UCSD-AML1 (cell line): Measurements from ENCODE around the gene EXOC7.
"Not testable (repeated sequence)": the region's sequence is repeated elsewhere in the genome, so short reads cannot be mapped to it uniquely, and the experiment has no call there.

Experiments used
- DNase-seq: peaks from one replicate; lab custom pipeline; 2025; ENCODE audit not compliant: unreplicated experiment; lab: John Stamatoyannopoulos, UW

EXOC7 gene

DNA sequence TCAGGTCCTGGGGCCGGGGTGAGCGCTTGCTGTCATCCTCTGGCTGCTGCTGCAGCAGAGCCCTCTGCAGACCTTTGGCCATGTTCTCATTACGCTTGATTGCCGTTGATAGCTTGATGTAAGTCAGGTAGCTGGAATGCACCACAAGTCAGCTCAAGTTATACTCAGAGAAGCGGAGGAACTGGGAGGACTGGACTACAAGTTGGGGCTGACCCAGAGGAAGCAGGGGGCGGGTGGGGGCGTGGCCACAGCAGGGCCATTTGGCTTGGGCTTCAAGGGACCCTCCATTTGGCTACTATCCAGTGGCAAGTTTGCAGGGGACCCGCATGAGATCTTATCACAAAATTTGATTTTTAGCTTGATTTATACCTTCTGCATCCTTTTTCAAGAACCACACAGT, 57.5 kb downstream of the EXOC7 start:
- no peak for DNase-seq

DNA sequence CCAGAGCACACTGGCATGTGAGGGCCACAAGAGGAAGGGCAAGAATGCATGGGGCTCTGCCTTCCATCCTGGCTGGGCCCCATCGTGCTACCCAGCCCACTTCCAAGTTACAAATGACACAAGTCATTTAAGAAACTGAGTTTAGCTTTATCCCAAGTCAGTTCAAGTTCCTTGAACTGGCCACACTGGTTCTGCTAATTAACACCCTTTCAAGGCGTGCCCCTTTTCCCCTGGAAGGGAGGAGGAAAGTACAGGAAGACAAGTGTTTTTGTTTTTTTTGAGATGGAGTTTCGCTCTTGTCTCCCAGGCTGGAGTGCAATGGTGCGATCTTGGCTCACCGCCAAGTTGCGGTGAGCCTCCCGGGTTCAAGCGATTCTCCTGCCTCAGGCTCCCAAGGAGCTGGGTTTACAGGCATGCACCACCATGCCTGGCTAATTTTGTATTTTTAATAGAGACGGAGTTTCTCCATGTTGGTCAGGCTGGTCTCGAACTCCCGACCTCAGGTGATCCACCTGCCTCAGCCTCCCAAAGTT, 59.0 kb downstream of the EXOC7 start:
- not testable (repeated sequence) for DNase-seq

GRCh38 chr17:76042868-76043267, 60.7 kb downstream of the EXOC7 start:
- not testable (repeated sequence) for DNase-seq

- no peak for DNase-seq
Measured at GRCh38 chr17:76040376-76040775, 63.2 kb downstream of the EXOC7 start.

DNA sequence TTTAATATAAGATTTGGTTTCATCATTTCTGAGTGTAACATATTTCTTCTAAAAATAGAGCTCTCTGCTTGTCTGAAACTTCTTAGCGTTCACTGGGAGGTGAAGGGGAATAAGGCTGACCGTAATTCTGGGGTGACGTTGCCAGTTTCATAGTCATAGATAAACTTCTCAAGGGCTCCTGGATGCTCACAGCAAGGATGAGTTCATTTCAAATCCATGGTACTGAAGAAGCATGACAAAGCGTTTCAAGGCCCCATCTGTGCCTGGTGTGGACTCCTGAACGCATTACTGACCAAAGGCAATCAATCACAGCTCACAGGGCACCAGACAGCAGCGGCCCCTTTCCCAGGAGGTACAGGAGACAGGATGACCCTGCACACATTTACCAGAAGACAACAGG, 64.5 kb downstream of the EXOC7 start:
- no peak for DNase-seq

DNA sequence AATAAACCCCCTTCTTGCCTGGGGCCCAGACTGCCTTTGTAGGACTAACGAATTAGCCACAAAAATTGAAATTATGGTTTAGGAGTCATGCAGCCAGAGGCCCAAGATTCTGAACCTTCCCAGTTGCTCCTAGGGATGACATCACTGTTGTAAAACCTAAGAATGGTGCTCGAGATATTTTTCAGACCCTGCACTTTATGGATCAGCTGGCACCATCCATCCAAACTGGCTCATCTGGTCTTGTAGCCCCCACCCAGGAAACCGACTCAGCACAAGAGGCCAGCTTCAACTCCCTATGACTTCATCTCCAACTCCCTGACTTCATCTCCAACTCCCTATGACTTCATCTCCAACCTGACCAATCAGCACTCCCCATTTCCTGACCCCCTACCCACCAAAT, 65.5 kb downstream of the EXOC7 start:
- no peak for DNase-seq

DNA sequence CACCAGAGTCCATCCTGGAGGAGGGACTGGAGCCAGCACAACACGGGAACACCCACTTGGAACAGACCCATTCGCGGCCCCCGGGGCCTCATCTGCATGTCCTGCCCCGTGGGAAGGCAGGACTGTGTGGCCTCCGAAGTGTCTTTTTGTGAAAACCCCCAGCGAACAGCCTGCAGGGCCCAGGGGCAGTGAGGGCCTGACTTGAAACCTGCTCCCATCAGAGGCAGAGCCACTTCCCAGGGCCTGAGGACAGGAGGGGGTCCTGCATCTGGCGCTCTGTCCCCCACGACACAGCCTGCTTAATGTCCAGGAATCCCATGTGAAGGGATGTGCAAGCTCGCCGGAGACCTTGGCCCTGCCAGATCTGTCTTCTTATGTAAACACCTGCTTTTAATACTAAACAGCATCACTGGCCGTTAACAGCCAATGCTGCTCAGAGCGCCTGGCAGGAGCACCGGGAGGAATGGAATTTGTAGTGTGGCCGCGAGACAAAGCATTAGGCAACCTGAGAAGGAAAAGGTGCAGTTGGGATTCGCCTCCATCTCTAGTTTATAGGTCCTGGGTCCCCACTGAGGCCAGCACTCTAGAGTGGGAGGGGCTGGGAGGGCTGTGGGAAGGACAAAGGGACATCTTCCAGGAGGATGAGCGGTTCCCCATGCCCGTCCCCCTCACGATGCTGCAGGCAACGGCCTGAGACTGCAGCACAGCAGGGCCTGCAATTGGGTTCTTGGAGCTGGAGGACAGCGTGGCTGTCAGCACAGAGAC, 66.9 kb downstream of the EXOC7 start:
- no peak for DNase-seq

- no peak for DNase-seq
Measured at GRCh38 chr17:76034428-76035350, 68.9 kb downstream of the EXOC7 start.

DNA sequence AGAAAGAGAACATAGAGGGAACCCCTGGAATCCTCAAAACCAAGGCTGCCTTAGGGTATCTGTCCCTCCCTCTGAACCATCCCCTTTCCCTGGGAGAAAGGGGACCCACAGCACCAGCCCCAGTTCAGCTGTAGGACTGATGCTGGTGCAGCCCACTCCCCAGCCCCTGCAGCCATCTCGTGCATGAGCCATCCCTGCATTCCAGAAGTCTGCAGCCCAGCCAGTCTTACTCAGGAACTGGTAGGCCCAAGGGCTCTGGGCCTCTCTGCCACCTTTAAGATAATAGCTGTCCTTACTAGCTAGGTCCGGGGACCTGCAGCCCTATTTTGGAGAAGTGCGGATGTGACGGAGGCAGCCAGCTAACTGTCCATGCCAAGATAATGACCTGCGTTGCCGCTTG, 70.4 kb downstream of the EXOC7 start:
- DNase-seq = no peak

GRCh38 chr17:76032780-76033108, 70.8 kb downstream of the EXOC7 start:
- DNase-seq = no peak

GRCh38 chr17:76032073-76032779, 71.4 kb downstream of the EXOC7 start:
- no peak for DNase-seq
